LNCAP (cell line): ENCODE measurements around the gene LHX5.

ENCODE experiments used
- TF ChIP-seq, protein P1 (sequence below): fragments of 450-650 bp; IDR thresholded peaks from 2 replicates; pipeline ENCODE4 v1.5.1; 2017; ENCODE audit warnings: mild to moderate bottlenecking

The LHX5 gene

DNA sequence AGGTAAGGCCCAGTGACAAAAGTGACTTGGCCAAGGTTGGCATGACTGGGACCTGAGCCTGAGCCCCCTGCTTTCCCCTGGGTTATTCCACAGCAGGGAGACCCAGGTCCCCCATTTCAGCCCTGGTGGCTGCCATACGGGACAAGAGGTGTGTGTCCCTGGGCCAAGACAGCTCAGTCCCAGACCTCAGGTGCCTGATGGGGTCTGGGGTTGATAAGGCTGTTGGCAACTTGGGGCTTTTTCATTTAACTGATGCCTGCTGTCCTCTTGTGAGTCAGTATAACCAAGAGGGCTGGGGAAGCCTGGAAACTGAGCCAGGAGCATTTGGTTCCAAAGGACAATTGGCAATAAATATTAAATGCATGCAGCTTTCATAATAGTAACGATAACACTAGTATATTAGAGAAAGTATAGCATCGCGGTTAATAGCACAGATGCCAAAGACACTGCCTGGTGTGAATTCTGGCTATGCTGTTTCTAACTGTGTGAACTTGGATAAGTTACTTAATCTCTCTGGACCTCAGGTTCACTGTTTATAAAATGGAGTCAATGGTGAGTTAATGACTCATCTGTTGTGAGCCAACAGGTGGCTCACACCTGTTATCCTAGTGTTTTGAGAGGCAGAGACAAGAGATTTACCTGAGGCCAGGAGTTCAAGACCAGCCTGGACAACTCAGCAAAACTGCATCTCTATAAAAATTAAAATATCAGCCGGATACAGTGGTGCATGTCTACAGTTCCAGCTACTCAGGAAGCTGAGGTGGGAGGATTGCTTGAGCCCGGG, 48.6 kb downstream of the LHX5 start:
- TF ChIP-seq, protein P1, sequence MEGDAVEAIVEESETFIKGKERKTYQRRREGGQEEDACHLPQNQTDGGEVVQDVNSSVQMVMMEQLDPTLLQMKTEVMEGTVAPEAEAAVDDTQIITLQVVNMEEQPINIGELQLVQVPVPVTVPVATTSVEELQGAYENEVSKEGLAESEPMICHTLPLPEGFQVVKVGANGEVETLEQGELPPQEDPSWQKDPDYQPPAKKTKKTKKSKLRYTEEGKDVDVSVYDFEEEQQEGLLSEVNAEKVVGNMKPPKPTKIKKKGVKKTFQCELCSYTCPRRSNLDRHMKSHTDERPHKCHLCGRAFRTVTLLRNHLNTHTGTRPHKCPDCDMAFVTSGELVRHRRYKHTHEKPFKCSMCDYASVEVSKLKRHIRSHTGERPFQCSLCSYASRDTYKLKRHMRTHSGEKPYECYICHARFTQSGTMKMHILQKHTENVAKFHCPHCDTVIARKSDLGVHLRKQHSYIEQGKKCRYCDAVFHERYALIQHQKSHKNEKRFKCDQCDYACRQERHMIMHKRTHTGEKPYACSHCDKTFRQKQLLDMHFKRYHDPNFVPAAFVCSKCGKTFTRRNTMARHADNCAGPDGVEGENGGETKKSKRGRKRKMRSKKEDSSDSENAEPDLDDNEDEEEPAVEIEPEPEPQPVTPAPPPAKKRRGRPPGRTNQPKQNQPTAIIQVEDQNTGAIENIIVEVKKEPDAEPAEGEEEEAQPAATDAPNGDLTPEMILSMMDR = no peak

DNA sequence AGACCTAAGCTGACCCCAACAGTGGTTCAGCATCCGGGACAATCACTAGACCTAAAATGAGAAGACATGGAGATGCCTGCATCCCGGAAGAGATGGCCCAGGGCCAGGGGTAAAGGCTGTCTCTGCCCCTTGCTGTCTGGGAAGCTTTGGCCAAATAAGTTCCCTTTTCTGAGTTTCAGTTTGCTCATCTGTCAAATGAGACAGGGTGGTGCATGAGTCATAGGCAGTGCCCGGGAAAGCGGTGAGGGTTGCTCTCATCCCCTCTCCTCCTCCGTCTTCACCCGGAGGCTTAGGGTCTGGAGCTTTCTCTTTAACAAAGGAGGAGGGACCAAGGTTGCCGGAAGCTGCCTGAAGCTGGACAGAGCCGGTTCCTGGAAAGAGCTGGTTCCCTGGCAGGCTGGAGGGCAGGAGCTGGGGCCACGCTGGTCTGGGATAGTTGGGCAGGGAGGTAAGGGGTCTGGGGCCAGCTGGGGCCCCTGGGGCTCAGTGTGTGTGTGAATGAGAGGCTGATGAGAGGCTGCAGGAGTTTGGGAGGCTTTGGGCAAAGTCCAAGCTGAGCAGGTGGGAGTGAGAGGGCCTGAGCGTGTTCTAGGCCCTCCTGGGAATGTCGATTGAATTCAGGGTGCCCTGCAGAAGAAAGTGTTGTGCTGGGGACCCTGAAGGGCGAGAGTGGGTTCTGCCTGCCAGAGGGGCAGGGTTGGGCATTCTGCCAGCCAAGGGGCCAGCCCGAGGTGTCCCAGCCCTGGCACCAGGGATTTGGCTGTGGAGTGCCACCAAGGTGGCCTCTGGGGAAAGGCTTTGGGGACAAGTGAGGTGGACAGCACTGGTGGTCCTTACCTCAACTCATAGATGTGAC, 49.4 kb downstream of the LHX5 start, which contains the start of gene SDSL:
SDSL (plus strand) TSS at position 351 of the 856 bp plus-strand sequence. CDS start 5,603 bp downstream, outside the sequence.
- TF ChIP-seq, protein P1 = no peak

DNA sequence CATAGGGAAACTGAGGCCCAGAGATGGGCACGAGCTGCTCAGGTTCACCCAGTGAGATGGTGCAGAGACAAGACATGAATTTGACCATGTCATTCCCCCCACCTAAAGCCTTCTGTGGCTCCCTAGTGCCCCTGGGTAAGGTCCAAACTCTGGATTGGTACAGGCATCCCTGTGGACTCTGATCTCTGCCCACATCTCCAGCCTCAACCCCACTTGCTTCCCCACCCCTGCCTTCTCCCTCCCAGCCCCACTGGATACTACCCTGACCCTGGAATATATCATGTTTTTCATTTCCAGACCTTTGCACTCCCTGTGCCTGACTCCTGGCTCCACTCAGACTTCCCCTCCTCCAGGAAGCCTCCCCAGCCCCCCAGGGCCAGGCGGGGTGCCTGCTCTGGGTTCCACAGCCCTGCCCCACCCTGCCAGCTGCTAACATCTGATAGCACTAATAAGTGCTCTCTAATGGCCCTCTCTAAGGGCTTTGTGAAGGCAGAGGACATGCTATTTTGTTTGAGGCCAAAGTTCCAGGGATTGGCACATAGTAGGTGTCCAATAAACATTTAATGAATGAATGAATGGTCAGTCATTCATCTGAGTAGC, 50.6 kb downstream of the LHX5 start:
- TF ChIP-seq, protein P1 = no peak

DNA sequence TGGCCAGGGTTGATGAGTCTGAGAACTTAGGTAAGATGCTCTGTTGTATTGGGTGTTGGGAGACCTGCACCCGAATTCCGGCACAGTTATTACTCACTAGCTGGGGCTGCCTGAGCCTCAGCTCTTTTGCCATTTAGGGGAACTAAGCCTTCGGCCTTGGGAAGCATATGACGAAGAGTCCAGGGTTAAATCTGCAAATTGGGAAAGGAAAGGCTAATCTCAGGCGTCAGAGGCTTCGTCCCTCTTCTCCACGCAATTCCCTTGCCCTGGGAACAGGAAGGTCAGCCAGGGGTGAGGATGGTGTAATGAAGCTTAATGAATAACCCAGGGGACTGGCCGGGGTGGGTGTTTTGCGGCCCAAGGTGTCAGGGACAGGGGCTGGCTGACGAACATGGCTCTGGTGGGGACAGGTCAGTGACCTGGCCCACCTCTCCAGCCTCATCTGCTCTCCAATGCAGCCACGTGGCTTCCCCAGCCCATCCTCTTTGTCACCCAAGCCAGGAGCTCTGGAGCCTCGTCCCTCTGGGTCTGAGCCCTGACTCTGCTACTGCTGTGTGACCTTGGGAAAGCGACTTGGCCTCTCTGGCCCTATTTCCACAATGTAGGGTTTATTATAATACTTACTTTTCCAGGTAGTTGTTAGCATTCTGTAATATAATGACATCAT, 53.3 kb downstream of the LHX5 start:
- TF ChIP-seq, protein P1 = no peak

DNA sequence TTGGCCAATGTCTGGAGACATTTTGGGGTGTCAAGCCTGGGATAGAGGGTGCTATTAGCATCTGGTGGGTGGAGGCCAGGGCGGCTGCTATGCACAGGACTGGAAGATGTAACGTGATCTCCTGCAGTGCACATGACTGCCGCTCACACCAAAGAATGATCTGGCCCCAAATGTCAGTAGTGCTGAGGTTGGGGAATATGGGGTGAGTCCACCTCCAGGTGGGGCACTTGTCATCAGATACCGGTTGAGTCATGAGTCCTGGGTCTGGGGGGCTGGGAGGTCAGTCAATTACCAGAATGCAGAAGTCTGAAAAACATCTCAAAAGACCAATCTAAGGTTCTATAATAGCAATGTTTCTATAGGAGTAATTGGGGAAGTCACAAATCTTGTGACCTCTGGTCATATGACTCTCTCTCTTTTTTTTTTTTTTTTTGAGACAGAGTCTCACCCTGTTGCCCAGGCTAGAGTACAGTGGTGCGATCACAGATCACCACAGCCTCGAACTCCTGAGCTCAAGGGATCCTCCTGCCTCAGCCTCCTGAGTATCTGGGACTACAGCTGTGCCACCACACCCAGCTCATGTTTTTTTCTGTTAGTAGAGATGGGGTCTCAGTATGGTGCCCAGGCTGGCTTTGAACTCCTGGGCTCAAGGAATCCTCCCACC, 55.4 kb downstream of the LHX5 start:
- TF ChIP-seq, protein P1 = no peak

DNA sequence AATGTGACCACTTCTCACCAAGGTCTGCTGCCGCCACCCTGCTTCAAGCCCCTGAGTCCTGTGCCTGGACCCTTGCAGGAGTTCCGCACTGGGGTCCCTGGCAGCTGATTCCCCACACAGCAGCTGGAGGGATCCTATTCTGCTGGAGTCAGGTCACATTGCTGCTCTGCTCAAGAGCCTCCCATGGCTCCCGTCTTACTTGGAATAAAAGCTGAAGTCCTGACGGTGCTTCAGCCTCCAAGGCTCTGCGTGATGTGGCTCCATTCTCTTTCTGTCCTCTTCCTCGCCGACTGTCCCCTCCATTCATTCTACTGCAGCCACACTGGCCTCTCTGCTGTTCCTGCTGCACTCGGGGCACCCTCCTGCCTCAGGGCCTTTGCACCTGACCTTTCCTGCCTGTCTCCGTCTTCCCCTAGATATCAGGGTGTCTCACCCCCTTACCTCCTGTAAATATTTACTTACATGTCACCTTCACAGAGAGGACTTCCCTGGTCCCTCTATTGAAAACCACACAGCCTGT, 57.1 kb downstream of the LHX5 start:
- TF ChIP-seq, protein P1 = no peak
